ENCODE results near the gene NBPF6.
"Not testable (repeated sequence)": the region's sequence is repeated elsewhere in the genome, so short reads cannot be mapped to it uniquely, and the experiment has no call there.

- TF ChIP-seq POLR2A, CTCF (IDR thresholded peaks at IDR 0.05): not testable (repeated sequence)
Measured at GRCh38 chr1:108467155-108467554, 17.0 kb downstream of the NBPF6 start.

All from Peyer's patch (tissue), 4 donors.